ENCODE results near the gene P2RX6.

Gene P2RX6

DNA sequence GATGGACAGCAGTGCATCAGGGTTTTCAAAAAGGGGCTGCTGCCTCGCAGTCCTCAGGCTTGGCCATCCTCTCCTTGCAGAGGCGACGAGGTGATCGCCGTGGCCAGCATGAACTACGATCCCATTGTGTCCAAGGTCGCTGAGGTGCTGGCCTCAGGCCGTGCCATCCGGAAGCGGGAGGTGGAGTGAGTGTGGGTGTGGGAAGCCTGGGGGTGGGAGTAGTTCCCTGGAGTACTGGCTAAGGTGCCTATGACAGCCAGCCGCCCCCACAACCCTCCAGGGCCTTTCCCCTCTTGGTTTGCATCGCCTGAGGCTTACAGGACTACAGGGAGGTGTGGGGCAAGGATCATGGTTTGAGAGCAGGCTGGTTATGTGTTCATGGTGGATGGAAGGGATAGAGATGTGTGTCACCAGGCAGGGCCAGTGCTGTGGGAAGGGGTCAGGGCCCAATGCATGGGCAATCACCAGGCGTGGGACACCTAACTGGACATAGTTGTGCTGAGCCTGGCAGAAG is 35.0 kb upstream of the P2RX6 start:
- DNase-seq (ENCODE audit: low read depth in 2 of 2, low spot score in 1 of 2): no peak

DNA sequence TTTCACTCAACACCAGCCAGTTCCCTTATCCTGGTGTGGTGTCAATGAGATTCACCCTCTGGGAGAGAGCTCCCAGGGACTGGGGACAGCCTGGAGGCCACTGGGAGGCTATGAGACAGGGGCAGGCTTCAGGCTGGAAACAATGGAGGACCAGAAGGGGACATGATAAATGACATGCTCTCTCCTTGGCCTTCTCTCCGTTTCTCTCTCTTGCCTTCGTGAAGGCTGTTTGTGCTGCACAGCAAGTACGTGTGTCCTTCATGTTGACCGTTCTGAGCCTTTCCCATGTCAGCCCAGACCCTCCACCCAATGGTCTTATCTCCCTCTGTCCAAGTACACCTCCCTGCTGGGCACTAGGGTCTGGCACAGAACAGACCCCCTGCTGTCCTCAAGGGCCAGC is 34.4 kb upstream of the P2RX6 start:
- no peak for DNase-seq (ENCODE audit: low read depth in 2 of 2, low spot score in 1 of 2)

DNA sequence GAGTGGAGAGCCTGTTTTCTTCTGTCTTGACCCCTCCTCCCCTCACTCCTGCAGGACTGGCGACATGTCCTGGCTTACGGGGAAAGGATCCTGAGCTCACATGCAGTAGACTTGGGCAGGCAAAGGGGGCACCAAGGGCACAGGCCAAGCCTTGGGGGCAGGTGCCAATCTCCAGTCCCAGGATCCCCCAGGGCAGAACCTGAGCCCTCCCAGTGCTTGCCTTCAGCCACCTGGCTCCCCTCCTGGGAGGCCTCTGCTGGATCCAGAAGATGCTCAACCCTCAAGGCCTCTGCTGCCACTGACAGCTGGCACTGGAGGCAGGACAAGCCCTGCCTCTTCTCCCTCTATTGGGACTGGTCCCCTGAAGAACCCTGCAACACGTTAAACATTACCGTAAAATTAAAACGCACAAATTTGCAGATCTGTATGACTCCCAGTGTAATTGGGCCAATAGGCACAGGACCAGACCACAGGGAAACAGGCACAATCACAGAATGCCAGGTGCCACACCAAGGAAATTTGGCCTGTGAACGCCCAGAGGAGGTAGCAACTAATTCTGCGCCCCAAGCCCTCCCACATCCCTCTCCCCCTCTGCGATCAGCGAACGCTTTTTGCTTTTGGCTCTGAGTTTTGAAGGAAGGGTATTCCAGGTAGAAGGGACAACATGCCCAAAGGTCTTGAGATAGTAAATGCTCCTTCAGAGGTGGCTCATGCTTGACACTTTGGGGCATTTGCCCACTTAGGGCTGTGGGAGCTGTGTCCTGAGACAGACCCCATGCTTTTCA is 33.8 kb upstream of the P2RX6 start:
- no peak for DNase-seq (ENCODE audit: low read depth in 2 of 2, low spot score in 1 of 2)

DNA sequence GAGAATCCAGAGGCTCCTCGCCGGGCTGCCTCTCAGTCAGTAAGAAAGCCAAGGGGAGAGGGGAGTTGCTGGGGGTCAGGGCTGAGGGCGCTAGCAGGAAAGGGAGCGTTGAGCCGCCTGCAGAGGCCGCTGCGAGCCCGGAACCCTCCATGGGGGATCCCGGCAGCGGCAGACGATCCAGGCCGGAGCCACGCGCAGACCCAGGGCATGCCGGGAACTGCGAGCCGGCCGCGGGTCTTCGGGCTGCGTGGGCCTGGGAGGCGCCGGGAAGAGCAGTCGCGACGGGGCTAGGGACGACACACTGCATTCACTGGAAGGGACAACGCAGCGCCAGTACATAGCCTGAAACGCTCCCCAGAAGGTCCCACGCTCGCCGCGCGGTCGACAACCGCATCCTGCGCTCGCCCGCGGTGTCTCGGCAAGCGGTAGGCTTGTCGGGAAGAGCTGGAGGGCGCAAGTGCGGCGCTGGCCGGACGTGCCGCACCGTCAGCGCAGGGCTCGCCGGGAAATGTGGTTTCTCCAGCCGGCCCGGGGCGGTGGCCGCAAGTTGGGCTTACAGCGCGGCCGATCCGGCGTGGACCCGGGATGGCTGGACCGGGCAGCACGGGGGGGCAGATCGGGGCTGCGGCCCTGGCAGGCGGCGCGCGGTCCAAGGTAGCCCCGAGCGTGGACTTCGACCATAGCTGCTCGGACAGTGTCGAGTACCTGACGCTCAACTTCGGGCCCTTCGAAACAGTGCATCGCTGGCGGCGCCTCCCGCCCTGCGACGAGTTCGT is 33.0 kb upstream of the P2RX6 start, which contains the start of gene LZTR1:
Gene LZTR1 (plus strand): TSS at position 511 of the 776 bp plus-strand sequence. CDS start 75 bp downstream, at position 586.
- peak in 1 of 2 donors; percentile 48 for DNase-seq (ENCODE audit: low read depth in 2 of 2, low spot score in 1 of 2)

DNA sequence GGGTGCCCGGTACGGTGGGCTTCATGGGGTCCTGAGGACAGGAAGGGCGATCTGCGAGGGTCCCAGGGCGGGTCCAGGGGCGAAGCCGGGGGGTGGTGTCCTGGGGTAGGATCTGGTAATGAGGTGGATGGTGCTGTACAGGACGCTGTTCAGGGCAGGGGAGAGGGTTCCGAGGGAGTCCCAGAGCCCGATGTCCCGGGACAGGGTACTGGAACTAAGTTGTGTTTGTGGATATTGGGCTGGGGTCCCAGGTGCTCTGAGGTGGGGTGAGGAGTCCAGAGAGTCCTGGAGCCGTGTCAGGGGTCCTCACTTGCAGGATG is 32.4 kb upstream of the P2RX6 start:
- no peak for DNase-seq (ENCODE audit: low read depth in 2 of 2, low spot score in 1 of 2)

DNA sequence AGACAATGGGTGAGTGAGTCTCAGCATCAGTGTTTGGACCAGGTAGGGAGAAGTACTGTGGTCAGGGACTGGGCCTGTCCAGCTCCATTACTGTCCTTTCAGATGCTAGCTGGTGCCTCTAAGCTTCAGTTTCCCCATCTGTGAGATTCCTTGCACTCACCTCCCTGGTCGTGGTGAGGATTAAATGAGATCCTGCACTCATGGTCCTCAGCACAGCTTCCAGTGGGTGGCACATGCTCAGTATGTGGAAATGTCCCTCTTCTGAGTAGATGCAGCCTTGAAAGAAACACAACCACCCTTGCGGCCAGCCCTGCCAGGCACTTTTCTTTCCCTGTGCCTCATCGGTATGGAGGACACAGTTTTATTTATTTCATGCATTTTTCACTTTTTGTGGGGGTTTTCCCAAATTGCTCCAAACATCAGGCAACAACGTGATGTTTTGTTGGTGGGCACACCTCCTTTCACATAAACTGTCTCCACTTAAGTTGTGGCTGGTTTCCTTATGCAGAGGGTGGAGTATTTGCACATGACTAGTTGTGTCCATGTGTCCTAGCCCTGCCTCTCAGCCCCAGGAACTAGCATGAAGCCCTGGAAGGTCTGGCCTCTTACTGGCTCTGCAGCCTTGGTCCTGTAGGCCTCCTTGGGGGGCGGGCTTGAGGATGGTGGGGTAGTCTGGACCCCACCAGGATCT is 31.7 kb upstream of the P2RX6 start:
- DNase-seq (ENCODE audit: low read depth in 2 of 2, low spot score in 1 of 2): no peak

DNA sequence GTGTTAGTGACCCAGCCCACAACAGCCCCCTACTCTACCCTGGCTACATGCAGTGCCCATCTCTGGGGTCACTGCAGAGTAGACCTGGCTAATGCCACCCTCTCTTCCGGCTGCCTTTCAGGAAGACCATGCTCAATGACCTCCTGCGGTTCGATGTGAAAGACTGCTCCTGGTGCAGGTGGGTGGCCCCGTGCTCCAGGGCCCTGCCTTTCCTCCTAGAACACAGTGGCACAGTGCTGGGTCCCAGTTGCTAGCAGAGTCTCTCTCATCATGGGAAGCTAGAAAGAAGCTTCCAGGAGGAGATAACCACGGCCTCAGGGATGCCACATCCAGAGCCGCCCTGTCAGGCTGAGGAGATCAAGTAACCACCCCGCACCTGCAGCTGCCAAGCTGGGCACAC is 29.2 kb upstream of the P2RX6 start:
- DNase-seq (ENCODE audit: low read depth in 2 of 2, low spot score in 1 of 2): no peak

DNA sequence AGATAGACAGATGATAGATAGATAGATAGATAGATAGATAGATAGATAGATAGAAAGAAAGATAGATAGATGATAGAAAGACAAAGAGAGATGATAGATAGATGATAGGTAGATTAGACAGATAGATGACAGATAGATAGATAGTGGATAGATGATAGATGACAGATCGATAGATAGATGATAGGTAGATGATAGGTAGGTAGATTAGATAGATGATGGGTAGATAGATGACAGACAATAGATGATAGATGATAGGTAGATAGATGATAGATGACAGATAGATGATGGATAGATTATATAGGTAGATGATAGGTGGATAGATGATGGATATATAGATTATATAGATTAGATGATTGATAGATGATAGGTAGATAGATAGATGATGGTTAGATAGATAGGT is 28.6 kb upstream of the P2RX6 start:
- no peak for DNase-seq (ENCODE audit: low read depth in 2 of 2, low spot score in 1 of 2)

DNA sequence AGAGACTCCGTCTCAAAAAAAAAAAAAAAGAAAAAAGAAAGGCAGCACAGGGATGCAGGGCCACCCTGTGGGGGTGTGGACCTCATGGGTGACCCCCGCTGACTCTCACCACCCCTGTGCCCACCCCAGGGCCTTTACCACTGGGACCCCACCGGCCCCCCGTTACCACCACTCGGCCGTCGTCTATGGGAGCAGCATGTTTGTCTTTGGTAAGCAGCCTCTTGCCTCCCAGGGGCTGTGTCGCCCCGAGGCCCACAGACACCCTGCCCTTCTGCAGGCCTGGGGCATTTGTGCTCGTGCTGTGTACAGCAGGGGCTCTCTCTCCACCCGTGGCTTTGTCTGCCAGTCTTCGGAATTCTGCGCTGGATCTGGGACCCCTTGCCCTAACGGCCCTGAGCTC is 27.6 kb upstream of the P2RX6 start:
- DNase-seq (ENCODE audit: low read depth in 2 of 2, low spot score in 1 of 2): no peak

DNA sequence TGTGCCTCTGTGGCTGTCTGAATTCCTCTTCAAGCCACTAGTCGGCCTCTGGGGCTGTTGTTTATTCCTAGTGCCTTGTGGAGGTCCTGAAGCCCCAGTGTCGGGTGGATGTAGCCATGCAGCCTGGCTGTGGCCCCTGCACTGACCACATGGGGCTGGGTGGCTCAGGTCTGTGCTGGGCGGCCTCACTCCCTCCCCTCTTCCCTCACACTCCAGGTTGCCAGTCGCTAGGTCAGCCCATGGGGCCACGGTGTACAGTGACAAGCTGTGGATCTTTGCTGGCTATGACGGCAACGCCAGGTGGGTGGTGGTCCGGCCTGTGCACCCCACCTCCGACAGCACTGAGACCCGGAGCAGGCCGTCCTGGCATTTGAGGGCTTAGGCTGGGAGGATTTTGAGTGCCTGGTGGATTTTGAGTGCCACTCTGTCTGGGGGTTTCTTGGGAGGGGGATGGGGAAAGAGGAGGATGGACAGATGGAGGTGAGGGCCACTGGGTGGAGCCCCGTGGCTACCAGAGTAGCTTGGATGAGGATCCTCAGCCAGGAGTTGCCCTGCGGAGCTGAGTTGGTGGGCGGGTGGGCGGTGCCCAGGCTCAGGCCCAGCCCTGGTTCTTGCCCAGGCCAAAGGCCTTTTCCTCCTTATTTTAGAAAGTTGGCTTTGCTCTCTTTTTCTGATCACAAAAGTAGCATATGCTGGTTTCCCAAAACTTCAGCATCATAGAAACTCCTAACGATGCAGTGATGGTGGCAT is 26.2 kb upstream of the P2RX6 start:
- DNase-seq (ENCODE audit: low read depth in 2 of 2, low spot score in 1 of 2): no peak

DNA sequence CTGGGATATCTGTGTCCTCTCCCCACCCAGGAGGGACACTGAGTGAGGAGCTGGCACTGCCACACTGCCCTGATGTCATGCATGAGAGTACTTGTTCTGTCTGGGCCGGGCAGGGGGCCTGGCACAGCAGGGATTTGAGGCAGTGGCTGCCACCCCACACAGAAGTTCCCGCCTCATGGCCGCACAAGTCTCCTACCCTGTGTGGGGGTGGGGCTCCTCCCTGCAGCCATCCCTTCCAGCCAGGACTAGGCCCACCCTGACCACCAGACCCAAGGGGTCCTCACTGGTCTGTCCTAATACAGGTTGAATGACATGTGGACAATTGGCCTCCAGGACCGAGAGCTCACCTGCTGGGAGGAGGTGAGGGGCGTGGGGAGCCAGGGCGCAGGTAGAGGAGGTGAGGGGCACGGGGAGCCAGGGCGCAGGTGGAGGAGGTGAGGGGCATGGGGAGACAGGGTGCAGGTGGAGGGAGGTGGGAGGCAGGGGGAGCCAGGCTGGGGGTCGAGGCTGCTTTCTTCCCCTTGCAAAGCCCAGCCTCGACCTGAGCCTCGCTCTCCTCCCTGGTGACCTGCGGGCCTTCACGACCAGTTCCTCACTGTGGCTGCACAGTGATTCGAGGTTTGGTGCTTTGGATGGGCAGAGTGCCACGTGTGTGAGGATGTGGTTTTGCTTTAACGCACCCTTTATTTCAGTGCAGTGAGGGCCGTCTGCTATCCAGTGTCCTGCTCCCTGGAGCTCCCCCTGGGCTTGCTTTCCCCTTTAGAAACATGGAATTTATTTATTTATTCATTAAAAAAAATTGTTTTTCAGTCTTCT is 25.4 kb upstream of the P2RX6 start:
- no peak for DNase-seq (ENCODE audit: low read depth in 2 of 2, low spot score in 1 of 2)

DNA sequence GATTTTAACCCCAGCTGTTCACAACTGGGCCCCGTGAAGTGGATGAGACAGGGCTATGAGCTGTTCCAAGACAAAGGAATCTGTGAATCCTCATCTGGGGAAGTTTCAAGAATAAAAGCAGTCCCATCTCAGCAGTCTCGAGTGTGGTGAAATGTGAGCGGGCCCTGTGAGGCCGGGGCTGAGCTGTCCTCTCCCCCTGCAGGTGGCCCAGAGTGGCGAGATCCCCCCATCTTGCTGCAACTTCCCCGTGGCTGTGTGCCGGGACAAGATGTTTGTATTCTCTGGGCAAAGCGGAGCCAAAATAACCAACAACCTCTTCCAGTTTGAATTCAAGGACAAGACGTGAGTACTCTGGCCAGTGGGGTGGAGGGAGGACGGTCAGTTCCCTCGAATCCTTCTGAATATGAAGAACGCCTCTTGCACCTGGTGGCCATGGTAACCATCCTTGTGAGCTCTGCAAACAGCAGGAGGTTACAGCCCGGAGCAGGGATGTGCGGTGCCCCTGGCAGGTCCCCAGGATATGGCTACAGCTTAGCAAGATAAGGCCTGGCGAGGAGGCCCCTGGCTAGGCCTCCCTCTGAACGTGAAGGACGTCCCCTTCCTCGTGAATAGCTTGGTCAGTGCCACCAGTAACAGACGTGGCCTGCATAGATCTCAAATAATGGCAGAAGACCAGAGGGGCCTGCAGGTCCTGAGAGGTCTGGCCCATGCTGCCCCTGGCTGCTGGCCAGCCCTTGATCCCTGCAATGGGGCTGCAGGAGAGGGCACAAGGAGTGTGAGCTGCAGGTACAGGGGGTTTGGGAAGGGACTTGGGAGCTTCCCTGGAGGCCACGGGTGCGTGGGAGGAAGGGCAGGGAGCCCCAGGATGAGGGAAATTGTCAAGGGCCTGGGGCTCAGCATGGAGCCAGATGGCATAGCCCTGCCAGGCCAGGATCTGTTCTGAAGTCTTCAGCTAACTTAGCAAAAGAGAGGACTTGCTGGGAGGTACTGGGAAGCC is 24.5 kb upstream of the P2RX6 start:
- no peak for DNase-seq (ENCODE audit: low read depth in 2 of 2, low spot score in 1 of 2)

DNA sequence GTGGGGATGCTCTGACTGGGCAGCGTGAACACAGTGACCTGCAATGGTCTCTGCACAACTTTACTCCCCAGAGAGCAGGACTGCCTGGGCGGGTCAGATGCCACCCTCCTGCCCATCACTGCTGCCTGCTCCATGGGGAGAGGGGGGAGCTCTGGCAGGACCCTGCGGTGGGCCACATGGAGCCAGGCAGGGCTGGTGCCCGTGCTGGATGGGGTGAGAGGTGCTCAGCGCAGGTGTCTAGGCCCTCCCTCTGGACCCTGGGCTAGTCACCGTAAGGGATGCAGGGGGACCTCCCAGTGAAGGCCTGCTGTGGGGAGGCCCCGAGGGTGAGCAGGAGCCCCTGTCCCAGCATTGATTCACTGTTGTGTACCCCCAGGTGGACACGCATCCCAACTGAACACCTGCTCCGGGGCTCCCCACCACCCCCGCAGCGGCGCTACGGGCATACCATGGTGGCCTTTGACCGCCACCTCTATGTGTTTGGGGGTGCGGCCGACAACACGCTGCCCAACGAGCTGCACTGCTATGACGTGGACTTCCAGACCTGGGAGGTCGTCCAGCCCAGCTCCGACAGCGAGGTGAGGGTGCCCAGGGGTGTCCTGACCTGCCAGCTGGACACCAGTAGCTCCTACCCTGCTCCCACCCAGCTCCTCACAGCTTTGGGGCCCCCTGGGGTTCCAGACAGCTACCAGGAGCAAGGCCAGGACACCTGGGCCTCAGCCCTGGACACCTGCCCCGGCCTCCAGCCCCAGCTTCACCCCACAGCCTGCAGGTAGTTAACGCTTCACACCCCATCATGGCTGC is 23.5 kb upstream of the P2RX6 start:
- no peak for DNase-seq (ENCODE audit: low read depth in 2 of 2, low spot score in 1 of 2)

DNA sequence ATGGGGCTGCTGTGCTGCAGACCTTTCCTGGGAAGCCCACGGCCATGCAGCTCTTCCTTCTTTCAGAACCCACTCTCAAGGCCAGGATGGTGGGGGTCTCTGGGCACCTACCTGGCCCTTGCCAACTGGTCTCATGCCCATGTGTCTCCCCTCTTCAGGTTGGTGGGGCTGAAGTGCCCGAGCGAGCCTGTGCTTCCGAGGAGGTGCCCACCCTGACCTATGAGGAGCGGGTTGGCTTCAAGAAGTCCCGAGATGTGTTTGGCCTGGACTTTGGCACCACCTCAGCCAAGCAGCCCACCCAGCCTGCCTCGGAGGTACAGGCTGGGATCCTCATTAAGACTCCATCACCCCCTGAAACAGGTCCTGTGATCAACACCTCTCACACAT is 22.9 kb upstream of the P2RX6 start:
- DNase-seq (ENCODE audit: low read depth in 2 of 2, low spot score in 1 of 2): no peak

DNA sequence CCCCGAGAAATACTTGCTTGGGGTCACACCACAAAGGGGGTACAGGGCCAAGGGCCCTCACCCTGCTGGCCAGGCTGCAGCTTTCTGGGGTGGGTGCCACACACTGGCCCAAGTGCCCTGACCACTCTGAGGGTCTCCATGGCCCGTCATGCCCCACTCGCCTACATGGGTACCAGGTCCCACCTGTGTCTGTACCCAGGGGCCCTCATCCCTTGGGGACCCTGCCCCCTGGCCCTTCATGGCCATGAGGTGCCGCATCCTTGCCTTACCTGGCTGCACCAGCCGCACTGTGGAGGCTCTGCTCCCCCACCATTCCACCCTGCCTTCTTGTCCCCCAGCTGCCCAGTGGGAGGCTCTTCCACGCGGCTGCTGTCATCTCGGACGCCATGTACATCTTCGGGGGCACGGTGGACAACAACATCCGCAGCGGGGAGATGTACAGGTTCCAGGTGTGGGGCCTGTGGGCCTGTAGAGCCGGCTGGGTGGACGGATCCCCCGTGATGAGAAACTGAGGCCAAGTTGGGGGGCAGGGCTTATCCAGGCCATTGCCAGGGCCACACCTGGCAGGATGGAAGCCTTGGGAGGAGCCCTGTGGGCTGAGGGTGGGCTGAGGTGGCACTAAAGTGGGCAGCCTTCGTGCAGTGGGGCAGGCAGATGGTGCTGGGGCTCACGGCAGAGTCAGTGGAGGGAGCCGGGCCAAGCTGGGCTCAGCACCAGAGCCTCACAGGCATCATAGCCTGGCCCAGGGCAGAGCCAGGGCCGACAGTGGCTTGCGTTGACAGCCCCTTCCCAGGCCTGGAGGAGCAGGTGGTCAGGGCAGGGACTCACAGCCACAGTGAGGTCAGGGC is 22.3 kb upstream of the P2RX6 start:
- DNase-seq (ENCODE audit: low read depth in 2 of 2, low spot score in 1 of 2): no peak

DNA sequence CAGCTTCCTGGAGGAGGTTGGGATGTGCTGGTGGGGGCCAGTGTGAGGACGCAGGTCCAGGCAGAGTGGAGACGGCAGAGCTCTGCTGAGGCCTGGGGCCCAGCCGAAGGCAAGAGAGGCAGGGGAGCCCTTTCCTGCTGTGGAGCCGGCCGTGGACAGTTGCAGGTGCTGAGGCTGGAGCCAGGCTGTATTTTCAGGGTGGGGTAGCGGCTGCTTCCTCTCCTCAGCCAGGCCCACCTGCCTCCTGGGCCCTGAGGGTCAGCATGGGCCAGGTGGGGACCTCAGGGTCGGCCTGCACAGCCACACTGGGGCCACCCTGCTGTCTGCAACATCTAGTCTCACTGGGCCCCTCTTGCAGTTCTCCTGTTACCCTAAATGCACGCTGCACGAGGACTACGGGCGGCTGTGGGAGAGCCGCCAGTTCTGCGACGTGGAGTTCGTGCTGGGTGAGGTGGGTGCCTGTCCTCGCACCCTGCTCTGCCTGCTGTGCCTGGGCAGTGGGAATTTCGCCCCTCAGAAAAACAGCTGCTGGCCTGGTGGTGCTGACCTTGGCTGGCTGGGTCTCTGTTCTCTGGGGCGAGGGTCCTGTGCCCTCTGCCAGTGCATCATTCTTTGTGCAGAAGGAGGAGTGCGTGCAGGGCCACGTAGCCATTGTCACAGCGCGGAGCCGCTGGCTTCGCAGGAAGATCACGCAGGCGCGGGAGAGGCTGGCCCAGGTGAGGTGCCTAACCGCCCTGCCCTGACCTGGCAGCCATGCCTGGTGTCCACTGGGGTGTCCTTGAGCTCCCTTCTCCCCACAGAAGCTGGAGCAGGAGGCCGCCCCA is 21.4 kb upstream of the P2RX6 start:
- no peak for DNase-seq (ENCODE audit: low read depth in 2 of 2, low spot score in 1 of 2)
